ENCODE measurements around the gene TPPP.

Gene TPPP

GRCh38 chr5:612498-613424 is 80.4 kb downstream of the TPPP start:
- TF ChIP-seq CTCF (IDR thresholded peaks at IDR 0.05; ENCODE audit: low read depth, low read length) (no peak), MYC (IDR thresholded peaks at IDR 0.05; ENCODE audit: low read depth, low read length) (no peak), POLR2A (IDR thresholded peaks at IDR 0.05; ENCODE audit: extremely low read depth, insufficient read length) (no peak)
- TF ChIP-seq, protein P1, sequence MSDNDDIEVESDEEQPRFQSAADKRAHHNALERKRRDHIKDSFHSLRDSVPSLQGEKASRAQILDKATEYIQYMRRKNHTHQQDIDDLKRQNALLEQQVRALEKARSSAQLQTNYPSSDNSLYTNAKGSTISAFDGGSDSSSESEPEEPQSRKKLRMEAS (IDR thresholded peaks at IDR 0.05; ENCODE audit: low read depth, low read length), result peak; percentile 31; the same call in 1 of the 2 replicates
- peak overlapping the region; percentile 96 for H3K4me3 ChIP-seq (ENCODE audit: low read depth, low read length)
- DNase-seq (ENCODE audit: low read depth), result peak; percentile 48

DNA sequence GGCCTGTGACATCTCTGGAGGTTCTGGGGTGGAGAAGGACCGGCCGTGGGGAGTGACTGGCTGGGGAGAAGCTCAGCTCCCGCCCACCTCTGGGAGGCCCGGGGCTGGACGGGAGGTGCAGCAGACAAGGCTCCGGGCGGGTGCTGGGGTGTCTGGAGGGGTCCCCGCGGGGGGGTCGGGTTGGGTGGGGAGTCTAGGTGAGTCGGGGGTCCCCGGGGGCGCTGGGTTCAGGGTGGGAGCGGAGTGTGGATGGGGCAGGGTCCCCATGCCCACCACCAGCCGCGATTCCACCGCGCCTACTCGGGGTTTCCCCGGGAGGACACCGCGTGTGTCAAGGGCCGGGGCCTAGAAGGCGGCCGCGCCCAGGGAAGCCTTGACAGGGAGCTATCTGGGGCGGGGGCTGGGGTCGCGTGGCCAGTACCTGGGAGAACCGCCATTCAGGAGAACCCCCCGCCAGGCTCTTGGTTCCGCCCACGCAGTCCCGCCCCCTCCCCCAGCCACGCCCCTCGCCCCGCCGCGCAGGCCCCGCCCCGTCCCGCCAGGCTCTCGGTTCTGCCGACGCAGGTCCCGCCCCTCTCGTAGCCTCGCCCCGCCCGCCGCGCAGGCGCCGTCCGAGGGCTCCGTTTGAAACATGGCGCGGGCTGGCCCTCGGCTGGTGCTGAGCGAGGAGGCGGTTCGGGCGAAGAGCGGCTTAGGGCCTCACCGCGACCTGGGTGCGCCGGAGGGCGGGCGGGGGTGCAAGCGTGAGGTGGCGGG is 81.2 kb downstream of the TPPP start, which contains the start of gene CEP72:
TSS of gene CEP72 (plus strand) at position 610 of the 756 bp plus-strand sequence. CDS start at position 632, 22 bp downstream.
- DNase-seq (ENCODE audit: low read depth), result peak; percentile 91
- H3K4me3 ChIP-seq (ENCODE audit: low read depth, low read length), result peak within 1 kb of the TSS; percentile 96
- peak; percentile 89 for TF ChIP-seq POLR2A (IDR thresholded peaks at IDR 0.05; ENCODE audit: extremely low read depth, insufficient read length)
- TF ChIP-seq, protein P1 (IDR thresholded peaks at IDR 0.05; ENCODE audit: low read depth, low read length), result no peak
- no peak for TF ChIP-seq CTCF (IDR thresholded peaks at IDR 0.05; ENCODE audit: low read depth, low read length)
- TF ChIP-seq MYC (IDR thresholded peaks at IDR 0.05; ENCODE audit: low read depth, low read length), result peak; percentile 54; the same call in 1 of the 2 replicates

GRCh38 chr5:610744-611730 is 82.1 kb downstream of the TPPP start:
- H3K4me3 ChIP-seq (ENCODE audit: low read depth, low read length), result peak overlapping the region; percentile 64
- DNase-seq (ENCODE audit: low read depth), result no peak
- TF ChIP-seq POLR2A (IDR thresholded peaks at IDR 0.05; ENCODE audit: extremely low read depth, insufficient read length), result no peak
- no peak for TF ChIP-seq MYC (IDR thresholded peaks at IDR 0.05; ENCODE audit: low read depth, low read length)
- TF ChIP-seq CTCF (IDR thresholded peaks at IDR 0.05; ENCODE audit: low read depth, low read length), result no peak
- TF ChIP-seq, protein P1 (IDR thresholded peaks at IDR 0.05; ENCODE audit: low read depth, low read length), result no peak

DNA sequence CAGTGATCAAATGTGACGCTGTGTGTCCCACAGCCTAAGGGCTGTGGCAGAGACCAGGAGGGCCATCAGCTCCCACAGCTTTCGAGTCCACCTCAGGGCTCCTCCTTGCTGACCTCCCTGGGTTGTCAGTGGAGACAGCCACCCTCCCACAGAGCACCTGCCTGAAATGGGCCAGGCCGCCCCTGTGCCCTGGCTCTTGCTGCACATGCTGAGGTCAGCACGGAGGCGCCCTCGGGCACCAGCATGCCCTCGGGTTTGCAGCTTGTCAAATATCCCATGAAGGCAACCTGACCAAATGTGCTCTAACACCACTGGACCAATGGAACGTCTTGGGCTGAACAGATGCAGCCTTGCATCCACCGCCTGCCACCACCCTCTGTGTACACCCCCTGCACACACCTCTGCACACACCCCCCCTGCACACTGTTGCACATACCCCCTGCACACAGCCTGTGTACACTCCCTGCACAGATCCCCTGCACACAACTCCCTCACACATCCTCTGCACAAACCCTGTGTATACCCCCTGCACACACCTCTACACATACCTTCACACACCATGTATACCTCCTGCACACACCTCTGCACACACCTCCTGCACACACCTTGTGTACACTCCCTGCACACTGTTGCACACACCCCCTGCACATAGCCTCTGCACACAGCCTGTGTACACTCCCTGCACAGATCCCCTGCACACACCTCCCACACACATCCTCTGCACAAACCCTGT is 83.0 kb downstream of the TPPP start:
- no peak for DNase-seq (ENCODE audit: low read depth)
- no peak for TF ChIP-seq CTCF (IDR thresholded peaks at IDR 0.05; ENCODE audit: low read depth, low read length)
- H3K4me3 ChIP-seq (ENCODE audit: low read depth, low read length), result no peak overlapping the region
